Neutrophil (primary cell): Measurements from ENCODE around the gene SH3GLB1.
A peak's percentile ranks its signal among the peaks of the same experiment; 100 is the strongest.
"Not testable (repeated sequence)": the region's sequence is repeated elsewhere in the genome, so short reads cannot be mapped to it uniquely, and the experiment has no call there.

Experiments used
- H3K27ac ChIP-seq: fragments of 200-600 bp; sonication (generic); 2 replicates; pipeline ENCODE4 v1.5.1; 2016; ENCODE audit warnings: mild to moderate bottlenecking, moderate library complexity
- H3K27me3 ChIP-seq: fragments of 200-600 bp; sonication (generic); 2 replicates; pipeline ENCODE4 v1.6.0; 2016; ENCODE audit warnings: mild to moderate bottlenecking
- H3K36me3 ChIP-seq: fragments of 200-600 bp; sonication (generic); 2 replicates; pipeline ENCODE4 v1.5.1; 2017
- H3K4me1 ChIP-seq, 2 experiments: fragments of 200-600 bp in 1 of 2; sonication (generic) in 1 of 2; 1 replicate in 1 of 2; 2 replicates in 1 of 2; pipeline versions ENCODE4 v1.5.1 to v1.6.1; 2013 to 2016; ENCODE audit warnings: low read depth in 1 of 2, low read length in 1 of 2, mild to moderate bottlenecking in 1 of 2, moderate library complexity in 1 of 2; ENCODE audit not compliant: control insufficient read depth in 1 of 2, insufficient read depth in 1 of 2
- H3K4me3 ChIP-seq, 2 experiments: fragments of 200-600 bp in 1 of 2; sonication (generic) in 1 of 2; 1 replicate in 1 of 2; 2 replicates in 1 of 2; pipeline ENCODE4 v1.5.1; 2013 to 2016; ENCODE audit warnings: low read depth in 1 of 2, low read length in 1 of 2, mild to moderate bottlenecking in 1 of 2, moderate library complexity in 1 of 2
- H3K9me3 ChIP-seq: fragments of 200-600 bp; sonication (generic); 2 replicates; pipeline ENCODE4 v1.5.1; 2016
- TF ChIP-seq, protein P1 (sequence below): fragments of 200-600 bp; sonication (generic); IDR thresholded peaks from 2 replicates; pipeline ENCODE4 v1.5.1; 2016; ENCODE audit warnings: antibody characterized with exemption

The SH3GLB1 gene

DNA sequence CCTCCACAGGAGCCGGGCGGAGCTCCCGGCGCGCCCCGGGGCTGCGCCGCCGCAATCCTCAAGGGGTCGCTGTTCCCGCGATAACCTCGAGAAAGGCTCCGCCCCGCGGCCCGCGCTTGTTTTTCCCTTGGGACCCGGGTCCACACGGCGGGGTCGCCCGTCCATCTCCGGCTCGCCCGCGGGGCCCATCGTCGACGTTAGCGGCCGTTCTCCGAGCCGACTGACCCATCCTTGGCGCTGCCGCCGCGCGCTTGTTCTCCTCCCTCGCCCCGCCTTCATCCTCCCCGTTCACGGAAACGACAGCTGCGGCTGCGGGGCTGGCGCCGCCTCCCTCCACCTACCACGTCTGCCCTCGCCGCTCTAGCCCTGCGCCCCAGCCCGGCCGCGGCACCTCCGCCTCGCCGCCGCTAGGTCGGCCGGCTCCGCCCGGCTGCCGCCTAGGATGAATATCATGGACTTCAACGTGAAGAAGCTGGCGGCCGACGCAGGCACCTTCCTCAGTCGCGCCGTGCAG, at the start of gene SH3GLB1:
Gene SH3GLB1, plus strand, starts transcription at position 119 of the 514 bp plus-strand sequence. Its CDS starts 324 bp downstream, at position 443.
- Histone ChIP-seq H3K9me3 (no peaks in the 10 kb centered on the region), H3K4me1 (peaks cover 33 to 46% of the 10 kb centered on the region in 2 experiments), H3K27ac (peak within 1 kb of the TSS; percentile 99), H3K27me3 (no peaks in the 10 kb centered on the region), H3K4me3 (peak within 1 kb of the TSS; percentile 93 to 98), H3K36me3 (peaks cover 3% of the 10 kb centered on the region)
- TF ChIP-seq, protein P1, sequence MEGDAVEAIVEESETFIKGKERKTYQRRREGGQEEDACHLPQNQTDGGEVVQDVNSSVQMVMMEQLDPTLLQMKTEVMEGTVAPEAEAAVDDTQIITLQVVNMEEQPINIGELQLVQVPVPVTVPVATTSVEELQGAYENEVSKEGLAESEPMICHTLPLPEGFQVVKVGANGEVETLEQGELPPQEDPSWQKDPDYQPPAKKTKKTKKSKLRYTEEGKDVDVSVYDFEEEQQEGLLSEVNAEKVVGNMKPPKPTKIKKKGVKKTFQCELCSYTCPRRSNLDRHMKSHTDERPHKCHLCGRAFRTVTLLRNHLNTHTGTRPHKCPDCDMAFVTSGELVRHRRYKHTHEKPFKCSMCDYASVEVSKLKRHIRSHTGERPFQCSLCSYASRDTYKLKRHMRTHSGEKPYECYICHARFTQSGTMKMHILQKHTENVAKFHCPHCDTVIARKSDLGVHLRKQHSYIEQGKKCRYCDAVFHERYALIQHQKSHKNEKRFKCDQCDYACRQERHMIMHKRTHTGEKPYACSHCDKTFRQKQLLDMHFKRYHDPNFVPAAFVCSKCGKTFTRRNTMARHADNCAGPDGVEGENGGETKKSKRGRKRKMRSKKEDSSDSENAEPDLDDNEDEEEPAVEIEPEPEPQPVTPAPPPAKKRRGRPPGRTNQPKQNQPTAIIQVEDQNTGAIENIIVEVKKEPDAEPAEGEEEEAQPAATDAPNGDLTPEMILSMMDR, result peak; percentile 95

DNA sequence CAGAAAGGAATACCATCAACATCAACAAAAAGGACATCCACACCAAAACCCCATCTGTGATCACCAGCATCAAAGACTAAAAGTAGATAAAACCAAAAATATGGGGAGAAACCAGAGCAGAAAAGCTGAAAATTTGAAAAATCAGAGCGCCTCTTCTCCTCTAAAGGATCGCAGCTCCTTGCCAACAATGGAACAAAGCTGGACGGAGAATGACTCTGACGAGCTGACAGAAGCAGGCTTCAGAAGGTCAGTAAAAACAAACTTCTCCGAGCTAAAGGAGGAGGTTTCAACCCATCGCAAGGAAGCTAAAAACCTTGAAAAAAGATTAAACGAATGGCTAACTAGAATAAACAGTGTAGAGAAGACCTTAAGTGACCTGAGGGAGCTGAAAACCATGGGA, 46.0 kb upstream of the SH3GLB1 start:
- H3K4me3 ChIP-seq, H3K27ac ChIP-seq, H3K9me3 ChIP-seq, H3K36me3 ChIP-seq, H3K27me3 ChIP-seq, H3K4me1 ChIP-seq: not testable (repeated sequence)

DNA sequence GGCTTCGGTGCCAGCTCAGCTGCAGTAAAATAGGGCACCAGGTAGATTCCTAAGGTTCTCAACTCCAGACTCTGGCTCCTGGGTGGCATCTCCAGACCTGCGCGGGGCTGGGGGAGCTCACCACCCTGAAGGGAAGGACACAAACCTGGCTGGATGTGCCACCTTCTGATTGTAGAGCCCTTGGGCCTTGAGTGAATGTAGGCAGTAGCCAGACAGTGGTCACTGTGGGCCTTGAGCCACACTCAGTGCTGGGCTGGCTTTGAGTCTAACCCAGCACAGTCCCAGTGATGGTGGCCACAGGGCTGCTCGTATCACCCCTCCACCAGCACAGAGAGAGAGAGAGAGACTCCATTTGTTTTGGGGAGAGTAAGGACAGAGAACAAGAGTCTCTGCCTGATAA, 38.0 kb upstream of the SH3GLB1 start:
- no peak overlapping the region for H3K27ac ChIP-seq
- no peaks in the 10 kb centered on the region for H3K9me3 ChIP-seq
- TF ChIP-seq, protein P1, result no peak

DNA sequence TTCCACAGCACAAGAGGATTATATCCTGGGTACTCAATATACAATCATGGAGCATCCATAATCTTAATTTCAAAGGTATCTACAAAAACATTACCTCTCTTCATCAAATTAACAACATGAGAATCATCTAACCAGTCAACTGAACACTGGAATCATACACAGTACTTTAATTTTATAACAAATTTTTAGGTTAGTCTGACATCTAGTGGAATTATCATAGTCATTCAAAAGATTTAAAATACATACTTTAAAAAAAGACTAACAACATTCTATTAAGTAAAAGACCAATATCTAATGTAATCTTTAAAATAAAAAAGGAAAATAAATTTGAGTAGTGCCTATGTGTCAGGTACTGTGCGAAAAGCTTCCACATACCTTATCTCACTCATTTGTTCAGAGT, 16.8 kb upstream of the SH3GLB1 start:
- TF ChIP-seq, protein P1, result no peak

More for the DNA sequence above, 38.0 kb upstream of the SH3GLB1 start:
- H3K4me3 ChIP-seq, result no peak overlapping the region
- no peaks in the 10 kb centered on the region for H3K27me3 ChIP-seq
- H3K36me3 ChIP-seq, result no peaks in the 10 kb centered on the region
- no peaks in the 10 kb centered on the region for H3K4me1 ChIP-seq

DNA sequence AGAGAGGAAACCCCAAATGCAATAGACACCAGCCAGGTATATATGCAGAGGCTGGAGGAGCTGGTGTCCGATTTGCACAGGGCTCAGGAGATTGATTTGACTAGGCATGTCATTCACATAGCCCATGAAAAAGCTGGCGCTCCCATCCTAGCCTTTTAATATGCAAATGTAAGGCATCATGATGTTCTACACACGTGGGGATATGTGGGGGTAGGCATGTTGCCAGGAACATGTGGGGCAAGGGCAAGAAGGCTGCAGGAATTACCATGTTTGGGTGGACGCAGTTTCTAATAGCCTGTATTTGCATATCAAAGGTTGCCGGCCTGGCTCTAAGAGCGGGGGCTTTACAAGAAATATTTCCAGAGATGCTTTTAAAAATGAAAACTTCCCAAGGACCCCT, 11.7 kb upstream of the SH3GLB1 start:
- Histone ChIP-seq H3K27ac (no peak overlapping the region), H3K27me3 (no peaks in the 10 kb centered on the region), H3K4me3 (no peak overlapping the region), H3K9me3 (no peaks in the 10 kb centered on the region), H3K4me1 (no peaks in the 10 kb centered on the region), H3K36me3 (no peaks in the 10 kb centered on the region)
- TF ChIP-seq, protein P1, result no peak

More for the DNA sequence above, 16.8 kb upstream of the SH3GLB1 start:
- no peak overlapping the region for H3K4me3 ChIP-seq
- no peak overlapping the region for H3K27ac ChIP-seq
- no peaks in the 10 kb centered on the region for H3K27me3 ChIP-seq
- no peaks in the 10 kb centered on the region for H3K9me3 ChIP-seq
- no peaks in the 10 kb centered on the region for H3K36me3 ChIP-seq
- H3K4me1 ChIP-seq, result no peaks in the 10 kb centered on the region

DNA sequence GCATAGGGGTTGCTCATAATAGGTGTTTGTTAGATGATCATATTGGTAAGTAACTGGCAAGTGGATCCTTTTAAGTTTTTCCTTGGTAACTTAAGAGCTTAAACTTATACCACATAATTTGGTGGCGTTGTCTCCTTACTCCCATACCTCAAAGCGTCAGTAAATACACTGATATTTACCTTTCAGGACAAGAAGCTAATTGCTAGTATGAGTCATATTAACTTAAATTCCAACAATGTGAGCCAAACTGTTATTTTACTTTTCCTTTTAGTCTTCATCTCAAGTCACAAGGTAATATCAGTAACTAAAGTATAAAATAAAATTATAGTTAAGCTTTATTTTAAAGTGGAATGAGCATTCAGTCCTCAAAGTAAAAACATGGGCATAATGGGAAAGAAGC, 9.0 kb upstream of the SH3GLB1 start:
- Histone ChIP-seq H3K27ac (no peak overlapping the region), H3K4me3 (no peak overlapping the region), H3K9me3 (no peaks in the 10 kb centered on the region), H3K4me1 (no peaks in the 10 kb centered on the region), H3K36me3 (no peaks in the 10 kb centered on the region), H3K27me3 (no peaks in the 10 kb centered on the region)
- TF ChIP-seq, protein P1, result no peak
